Measurements from ENCODE around the gene PRDM15.

GRCh38 chr21:41836166-41837015, 42.8 kb downstream of the PRDM15 start:
- TF ChIP-seq CTCF (IDR thresholded peaks at IDR 0.05): no peak
- TF ChIP-seq POLR2AphosphoS5 (IDR thresholded peaks at IDR 0.05): no peak
- TF ChIP-seq EP300 (IDR thresholded peaks at IDR 0.05): no peak
- TF ChIP-seq POLR2A (IDR thresholded peaks at IDR 0.05): no peak
